GM12801 (cell line): ENCODE data around the gene IPO13.

Experiments
- TF ChIP-seq, protein P1 (sequence below): IDR thresholded peaks from one replicate; pipeline ENCODE4 v1.5.1; 2011; ENCODE audit warnings: control low read depth; ENCODE audit not compliant: insufficient read length; ENCODE audit errors: extremely low read depth

Gene IPO13

GRCh38 chr1:43973981-43974442 is 27.3 kb downstream of the IPO13 start:
- TF ChIP-seq, protein P1, sequence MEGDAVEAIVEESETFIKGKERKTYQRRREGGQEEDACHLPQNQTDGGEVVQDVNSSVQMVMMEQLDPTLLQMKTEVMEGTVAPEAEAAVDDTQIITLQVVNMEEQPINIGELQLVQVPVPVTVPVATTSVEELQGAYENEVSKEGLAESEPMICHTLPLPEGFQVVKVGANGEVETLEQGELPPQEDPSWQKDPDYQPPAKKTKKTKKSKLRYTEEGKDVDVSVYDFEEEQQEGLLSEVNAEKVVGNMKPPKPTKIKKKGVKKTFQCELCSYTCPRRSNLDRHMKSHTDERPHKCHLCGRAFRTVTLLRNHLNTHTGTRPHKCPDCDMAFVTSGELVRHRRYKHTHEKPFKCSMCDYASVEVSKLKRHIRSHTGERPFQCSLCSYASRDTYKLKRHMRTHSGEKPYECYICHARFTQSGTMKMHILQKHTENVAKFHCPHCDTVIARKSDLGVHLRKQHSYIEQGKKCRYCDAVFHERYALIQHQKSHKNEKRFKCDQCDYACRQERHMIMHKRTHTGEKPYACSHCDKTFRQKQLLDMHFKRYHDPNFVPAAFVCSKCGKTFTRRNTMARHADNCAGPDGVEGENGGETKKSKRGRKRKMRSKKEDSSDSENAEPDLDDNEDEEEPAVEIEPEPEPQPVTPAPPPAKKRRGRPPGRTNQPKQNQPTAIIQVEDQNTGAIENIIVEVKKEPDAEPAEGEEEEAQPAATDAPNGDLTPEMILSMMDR: no peak

GRCh38 chr1:43974443-43975248 is 27.9 kb downstream of the IPO13 start, which contains the start of gene ATP6V0B:
Gene ATP6V0B, plus strand, starts transcription at chr1:43974960. Its CDS starts 81 bp downstream, at chr1:43975041.
- TF ChIP-seq, protein P1: no peak

- TF ChIP-seq, protein P1: no peak
These were observed 28.7 kb downstream of the IPO13 start for GRCh38 chr1:43975249-43975961.

DNA sequence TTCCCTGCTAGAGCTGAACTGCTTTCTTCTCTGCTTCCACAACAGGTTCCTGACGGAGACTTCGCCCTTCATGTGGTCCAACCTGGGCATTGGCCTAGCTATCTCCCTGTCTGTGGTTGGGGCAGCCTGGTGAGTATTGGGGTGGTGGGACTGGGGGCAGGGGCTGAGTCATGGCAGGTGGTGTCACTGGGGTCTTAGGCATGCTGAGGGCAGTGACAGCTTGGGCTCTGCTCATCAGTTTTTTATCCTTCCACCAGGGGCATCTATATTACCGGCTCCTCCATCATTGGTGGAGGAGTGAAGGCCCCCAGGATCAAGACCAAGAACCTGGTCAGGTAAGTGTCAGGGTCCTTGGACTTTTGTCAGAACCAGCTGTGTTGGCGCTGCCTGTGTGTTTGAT is 29.3 kb downstream of the IPO13 start:
- TF ChIP-seq, protein P1: no peak

DNA sequence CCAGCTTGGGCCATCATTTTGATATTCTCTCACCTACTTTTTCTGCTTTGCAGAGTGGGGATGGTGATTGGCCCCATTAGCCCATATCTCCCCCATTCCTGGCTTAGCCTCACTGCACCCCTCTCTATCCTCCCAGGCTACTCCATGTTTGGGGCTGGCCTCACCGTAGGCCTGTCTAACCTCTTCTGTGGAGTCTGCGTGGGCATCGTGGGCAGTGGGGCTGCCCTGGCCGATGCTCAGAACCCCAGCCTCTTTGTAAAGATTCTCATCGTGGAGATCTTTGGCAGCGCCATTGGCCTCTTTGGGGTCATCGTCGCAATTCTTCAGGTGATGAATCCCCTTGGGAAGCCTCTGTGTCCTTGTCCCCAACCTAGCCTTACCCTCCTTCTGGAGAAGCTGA is 30.1 kb downstream of the IPO13 start:
- TF ChIP-seq, protein P1: no peak

GRCh38 chr1:43977376-43978263 is 30.9 kb downstream of the IPO13 start:
- TF ChIP-seq, protein P1: no peak

- TF ChIP-seq, protein P1: no peak
These were observed 31.5 kb downstream of the IPO13 start for GRCh38 chr1:43978264-43978550.
